ENCODE measurements around the gene BHLHE23. TPM values are rescaled to one million over a fixed set of nuclear protein-coding genes. Genes with fewer than 3 reads are reported as not detected.

The BHLHE23 gene
- total RNA-seq, 1 experiment from 2014 or later, result not detected

DNA sequence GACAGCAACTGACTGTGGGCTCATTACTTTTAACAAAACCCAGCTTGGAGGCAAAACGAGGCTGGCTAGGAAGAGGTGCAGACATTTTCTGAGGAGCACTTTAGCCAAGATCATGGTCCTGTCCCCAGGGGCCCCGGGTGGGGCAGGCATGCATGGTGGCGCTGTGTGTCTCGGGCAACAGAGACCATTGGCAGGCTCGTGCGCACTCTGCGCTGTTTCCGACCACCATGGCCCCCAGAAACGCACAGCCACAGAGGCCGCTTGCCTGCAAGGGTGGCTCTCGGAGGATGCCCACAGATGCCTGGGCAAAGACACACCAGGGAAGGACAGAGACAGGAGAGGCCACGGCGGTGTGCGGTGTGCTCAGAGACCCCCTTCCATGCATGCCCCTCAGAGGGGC, 6.7 kb downstream of the BHLHE23 start:
- Mint-ChIP-seq H3K4me3 (ENCODE audit: low read depth, unreplicated experiment) (no peak overlapping the region), H3K36me3 (ENCODE audit: insufficient read depth, unreplicated experiment) (no peaks in the 10 kb centered on the region), H3K27ac (ENCODE audit: unreplicated experiment) (no peak overlapping the region), H3K4me1 (ENCODE audit: low read depth, unreplicated experiment) (peaks cover 7% of the 10 kb centered on the region), H3K9me3 (ENCODE audit: low read depth, unreplicated experiment) (no peaks in the 10 kb centered on the region), H3K27me3 (ENCODE audit: unreplicated experiment) (peaks cover 100% of the 10 kb centered on the region)
- CTCF ChIA-PET, result no interaction called here
- DNase-seq, result no peak
- TF ChIP-seq, protein P1, sequence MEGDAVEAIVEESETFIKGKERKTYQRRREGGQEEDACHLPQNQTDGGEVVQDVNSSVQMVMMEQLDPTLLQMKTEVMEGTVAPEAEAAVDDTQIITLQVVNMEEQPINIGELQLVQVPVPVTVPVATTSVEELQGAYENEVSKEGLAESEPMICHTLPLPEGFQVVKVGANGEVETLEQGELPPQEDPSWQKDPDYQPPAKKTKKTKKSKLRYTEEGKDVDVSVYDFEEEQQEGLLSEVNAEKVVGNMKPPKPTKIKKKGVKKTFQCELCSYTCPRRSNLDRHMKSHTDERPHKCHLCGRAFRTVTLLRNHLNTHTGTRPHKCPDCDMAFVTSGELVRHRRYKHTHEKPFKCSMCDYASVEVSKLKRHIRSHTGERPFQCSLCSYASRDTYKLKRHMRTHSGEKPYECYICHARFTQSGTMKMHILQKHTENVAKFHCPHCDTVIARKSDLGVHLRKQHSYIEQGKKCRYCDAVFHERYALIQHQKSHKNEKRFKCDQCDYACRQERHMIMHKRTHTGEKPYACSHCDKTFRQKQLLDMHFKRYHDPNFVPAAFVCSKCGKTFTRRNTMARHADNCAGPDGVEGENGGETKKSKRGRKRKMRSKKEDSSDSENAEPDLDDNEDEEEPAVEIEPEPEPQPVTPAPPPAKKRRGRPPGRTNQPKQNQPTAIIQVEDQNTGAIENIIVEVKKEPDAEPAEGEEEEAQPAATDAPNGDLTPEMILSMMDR (IDR thresholded peaks at IDR 0.05; ENCODE audit: unreplicated experiment), result no peak
- no TSS peak for BruUV-seq (replicated peaks)
- intact Hi-C loops (cut with micrococcal nuclease; ENCODE audit: unreplicated experiment), result no loop called here

DNA sequence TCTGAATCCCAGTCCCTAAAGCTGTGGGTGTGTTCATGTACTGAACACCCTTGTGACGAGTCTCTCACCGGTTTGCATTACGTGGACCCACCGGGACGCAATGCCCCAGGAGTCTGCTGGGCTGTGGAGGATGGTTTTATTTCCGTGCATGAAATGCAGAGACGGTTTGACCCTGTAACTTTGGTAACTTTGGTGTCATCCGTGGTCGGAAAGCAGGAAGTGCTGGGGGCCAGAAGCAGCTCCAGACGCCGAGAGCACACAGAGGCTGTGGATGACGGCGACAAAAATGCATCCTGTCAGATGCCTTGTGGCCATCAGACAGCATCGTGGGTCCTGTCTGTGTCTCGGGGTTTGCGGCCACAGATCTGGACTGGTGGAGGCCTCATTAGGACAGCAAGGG, 7.2 kb downstream of the BHLHE23 start:
- no TSS peak for BruUV-seq (replicated peaks)
- CTCF ChIA-PET, result no interaction called here
- peaks cover 100% of the 10 kb centered on the region for H3K27me3 Mint-ChIP-seq (ENCODE audit: unreplicated experiment)

DNA sequence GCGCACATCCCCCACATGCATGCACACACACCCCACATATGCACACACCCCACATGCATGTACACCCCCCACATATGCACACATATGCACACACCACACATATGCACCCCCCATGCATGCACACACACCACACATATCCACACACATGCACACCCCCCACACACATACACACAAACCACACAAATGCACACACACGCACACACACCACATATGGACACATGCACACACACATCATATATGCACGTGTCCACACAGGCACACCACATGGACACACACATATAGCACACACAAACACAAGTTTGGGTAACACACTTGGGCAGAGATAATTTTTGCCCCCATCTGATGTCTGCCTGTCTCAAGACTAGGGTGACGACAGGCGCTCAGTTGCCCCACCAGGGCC, 8.3 kb downstream of the BHLHE23 start:
- BruUV-seq (replicated peaks), result no TSS peak
- peaks cover 7% of the 10 kb centered on the region for H3K4me1 Mint-ChIP-seq (ENCODE audit: low read depth, unreplicated experiment)
- no peak for DNase-seq
- no peaks in the 10 kb centered on the region for H3K9me3 Mint-ChIP-seq (ENCODE audit: low read depth, unreplicated experiment)
- H3K27me3 Mint-ChIP-seq (ENCODE audit: unreplicated experiment), result peaks cover 99% of the 10 kb centered on the region
- CTCF ChIA-PET, result interaction anchor here (0.7 kb wide), 1 partner anchor 147 kb away, joined by 5 read pairs; no protein-coding TSS in a partner anchor
- intact Hi-C loops (cut with micrococcal nuclease; ENCODE audit: unreplicated experiment), result no loop called here
- no peaks in the 10 kb centered on the region for H3K36me3 Mint-ChIP-seq (ENCODE audit: insufficient read depth, unreplicated experiment)
- no peak overlapping the region for H3K27ac Mint-ChIP-seq (ENCODE audit: unreplicated experiment)
- no peak overlapping the region for H3K4me3 Mint-ChIP-seq (ENCODE audit: low read depth, unreplicated experiment)
- TF ChIP-seq, protein P1 (IDR thresholded peaks at IDR 0.05; ENCODE audit: unreplicated experiment), result no peak

More for the DNA sequence above, 7.2 kb downstream of the BHLHE23 start:
- Mint-ChIP-seq H3K4me3 (ENCODE audit: low read depth, unreplicated experiment) (no peak overlapping the region), H3K36me3 (ENCODE audit: insufficient read depth, unreplicated experiment) (no peaks in the 10 kb centered on the region), H3K4me1 (ENCODE audit: low read depth, unreplicated experiment) (peaks cover 7% of the 10 kb centered on the region), H3K9me3 (ENCODE audit: low read depth, unreplicated experiment) (no peaks in the 10 kb centered on the region), H3K27ac (ENCODE audit: unreplicated experiment) (no peak overlapping the region)
- TF ChIP-seq, protein P1 (IDR thresholded peaks at IDR 0.05; ENCODE audit: unreplicated experiment), result no peak
- DNase-seq, result no peak
- intact Hi-C loops (cut with micrococcal nuclease; ENCODE audit: unreplicated experiment), result no loop called here

DNA sequence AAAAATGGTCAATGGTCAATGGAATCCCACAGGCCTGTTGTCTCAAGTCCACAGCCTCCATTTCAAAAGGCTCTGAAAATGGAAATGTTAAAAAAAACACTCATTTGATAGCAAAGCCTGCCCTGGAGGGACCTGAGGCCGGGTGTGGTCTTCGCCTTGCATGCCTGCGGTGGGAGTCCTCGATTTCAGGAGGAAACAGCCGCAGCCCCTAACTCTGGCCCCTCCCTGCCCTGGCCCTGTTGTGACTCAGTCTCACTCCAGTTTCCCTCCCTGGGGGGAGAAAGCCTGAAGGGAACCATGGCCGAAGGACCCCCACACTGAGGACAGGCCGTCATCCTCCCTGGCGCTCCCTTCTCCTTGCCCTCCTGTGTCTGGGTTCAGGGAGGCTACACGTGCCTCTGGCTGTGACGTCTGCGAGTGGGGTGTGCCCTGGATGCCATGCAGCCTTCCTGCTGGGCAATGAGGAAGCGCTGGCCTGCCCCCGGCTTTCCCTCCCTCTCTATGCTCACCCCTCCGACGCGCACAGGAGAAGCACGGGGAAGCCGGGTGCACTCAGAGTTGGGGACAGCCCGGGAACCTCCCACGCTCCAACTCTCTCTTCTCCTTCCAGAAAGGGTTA, 9.2 kb downstream of the BHLHE23 start:
- intact Hi-C loops (cut with micrococcal nuclease; ENCODE audit: unreplicated experiment), result loop anchor here (1.0 kb wide), 1 partner anchor 36 kb away; no protein-coding TSS in a partner anchor
- CTCF ChIA-PET, result no interaction called here
- peak; percentile 44 for DNase-seq
- H3K4me1 Mint-ChIP-seq (ENCODE audit: low read depth, unreplicated experiment), result peaks cover 7% of the 10 kb centered on the region
- no peaks in the 10 kb centered on the region for H3K36me3 Mint-ChIP-seq (ENCODE audit: insufficient read depth, unreplicated experiment)
- BruUV-seq (replicated peaks), result no TSS peak
- no peaks in the 10 kb centered on the region for H3K9me3 Mint-ChIP-seq (ENCODE audit: low read depth, unreplicated experiment)
- H3K27me3 Mint-ChIP-seq (ENCODE audit: unreplicated experiment), result peaks cover 99% of the 10 kb centered on the region
- no peak overlapping the region for H3K4me3 Mint-ChIP-seq (ENCODE audit: low read depth, unreplicated experiment)
- TF ChIP-seq, protein P1 (IDR thresholded peaks at IDR 0.05; ENCODE audit: unreplicated experiment), result no peak
- H3K27ac Mint-ChIP-seq (ENCODE audit: unreplicated experiment), result no peak overlapping the region
